Adrenal gland (tissue), 12 donors: Measurements from ENCODE around the gene MILR1. TPM values are rescaled to one million over a fixed set of nuclear protein-coding genes. Genes with fewer than 3 reads are reported as not detected.
"Not testable (repeated sequence)": the region's sequence is repeated elsewhere in the genome, so short reads cannot be mapped to it uniquely, and the experiment has no call there.

ENCODE experiments used
- DNase-seq, 7 donors: peaks; one replicate each; pipeline ENCODE4 v3.0.0-alpha.2; 2019 to 2020
- H3K27ac ChIP-seq, 5 donors: fragments of 200-600 bp; sonication (generic) in 4 of 5; 1 replicate in 3 of 5; 2 replicates in 2 of 5; pipeline versions ENCODE4 v1.5.1 to v1.8.0; 2016 to 2020; ENCODE audit warnings: mild to moderate bottlenecking in 1 of 5
- H3K27me3 ChIP-seq: fragments of 200-600 bp; 2 replicates; pipeline ENCODE4 v1.8.0; 2021
- H3K36me3 ChIP-seq, 2 donors: fragments of 200-600 bp; replicated peaks in 1 of 2; 1 replicate in 1 of 2; 2 replicates in 1 of 2; pipeline versions ENCODE4 v1.5.1 to v1.8.0; 2018 to 2022
- H3K4me1 ChIP-seq, 2 donors: fragments of 200-600 bp; replicated peaks in 1 of 2; 1 replicate in 1 of 2; 2 replicates in 1 of 2; pipeline versions ENCODE4 v1.5.1 to v1.8.0; 2018 to 2021
- H3K4me3 ChIP-seq, 4 donors: fragments of 200-600 bp; sonication (generic) in 3 of 4; one replicate each; pipeline ENCODE4 v1.5.1; 2016 to 2018
- H3K9me3 ChIP-seq, 3 donors: fragments of 200-600 bp; sonication (generic) in 1 of 3; replicated peaks in 1 of 3; 1 replicate in 2 of 3; 2 replicates in 1 of 3; pipeline versions ENCODE4 v1.5.1 to v1.8.0; 2016 to 2021
- POLR2A ChIP-seq, 2 donors: fragments of 450-650 bp; IDR thresholded peaks; one replicate each; pipeline ENCODE4 v1.6.1; 2017; ENCODE audit warnings: antibody characterized with exemption in 2 of 2, mild to moderate bottlenecking in 2 of 2, moderate library complexity in 1 of 2
- WGBS, 4 donors: extraction: QIAGEN DNeasy Blood & Tissue Kit in 2 of 4; methylation state at CpG; one replicate each; pipeline versions ENCODE4 v1.1.5 to v1.1.7; 2013 to 2017; 5-methylcytosine and 5-hydroxymethylcytosine counted together
- intact Hi-C, 2 donors: fragments of 100-400 bp; cut with DNase I; formaldehyde crosslinking; loops; one replicate each; pipeline versions ENCODE4 v1.14.1 to v1.15.0; 2022 to 2023
- polyA plus RNA-seq, 3 donors: library from polyadenylated mRNA; stranded (reverse); fragments of 200-250 nt in 2 of 3; fragments of 350-450 nt in 1 of 3; fragmentation: Illumina TruSeq in 1 of 3; extraction: RNeasy Lipid Tissue Mini Kit (QIAGEN cat#74804) in 1 of 3; gene quantifications; one replicate each; pipeline ENCODE4 v1.2.3, GENCODE V29; 2013 to 2014
- total RNA-seq, 9 donors: library from RNA; depleted of rRNA in 4 of 9; stranded (reverse); fragments of >200 nt in 4 of 9; fragments of 120-200 nt in 1 of 9; fragmentation: NEBNext Ultra II Directional in 1 of 9; extraction: Animal tissue kit (Norgen Biotek cat#: 25700) in 1 of 9; gene quantifications; one replicate each; pipeline versions ENCODE4 v1.1.0 to v1.2.4, GENCODE V29; 2013 to 2023
- TF ChIP-seq, protein P1 (sequence below), 6 experiments: fragments of 450-650 bp in 4 of 6; fragments of 200-600 bp in 2 of 6; sonication (generic) in 1 of 6; IDR thresholded peaks; 1 replicate in 5 of 6; 2 replicates in 1 of 6; pipeline versions ENCODE4 v1.5.1 to v1.8.0; 2016 to 2021; ENCODE audit warnings: antibody characterized with exemption in 6 of 6, mild to moderate bottlenecking in 2 of 6, moderate library complexity in 1 of 6
- donor health status: healthy with polysubstance abuse.
- donor health status: Bipolar disorder and iron deficiency.
- donor health status: DM: yes; HTN: yes; CAD: no.
- donor health status: DM: no; HTN: no; CAD: no.
- donor health status: DM: no; HTN: no; CAD: no.
- donor health status: DM: yes; HTN: yes; CAD: no.

The MILR1 gene
- total and polyA plus RNA-seq, 12 donors: 2.9 to 28.0 (median 17.1) TPM

DNA sequence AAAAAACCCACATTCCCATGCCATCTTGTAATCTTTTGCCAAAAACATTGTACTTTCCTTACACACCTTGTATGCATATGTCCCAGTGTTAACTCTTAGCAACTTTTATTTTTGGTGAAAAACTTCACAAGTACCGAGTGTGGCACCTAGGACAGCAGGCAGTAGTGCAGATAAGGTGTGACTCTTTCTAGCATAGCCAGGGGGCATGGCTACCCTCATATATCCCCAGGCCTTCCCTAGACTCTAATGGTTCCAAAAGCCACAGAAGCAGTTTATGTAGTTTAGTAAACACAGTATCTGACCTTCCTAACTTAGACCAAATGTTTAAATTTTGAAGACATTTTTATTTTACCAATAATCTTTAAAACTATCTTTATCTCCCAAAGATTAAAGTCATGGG, 20.5 kb upstream of the MILR1 start:
- H3K4me1 ChIP-seq: no peaks in the 10 kb centered on the region
- 95 to 100% (median 98%) methylated on average over 1 of the region's 1 CpG for WGBS, 4 donors
- intact Hi-C loops: loop anchor here (10.0 kb wide), 1 partner anchor 56 kb away; no protein-coding TSS in a partner anchor

DNA sequence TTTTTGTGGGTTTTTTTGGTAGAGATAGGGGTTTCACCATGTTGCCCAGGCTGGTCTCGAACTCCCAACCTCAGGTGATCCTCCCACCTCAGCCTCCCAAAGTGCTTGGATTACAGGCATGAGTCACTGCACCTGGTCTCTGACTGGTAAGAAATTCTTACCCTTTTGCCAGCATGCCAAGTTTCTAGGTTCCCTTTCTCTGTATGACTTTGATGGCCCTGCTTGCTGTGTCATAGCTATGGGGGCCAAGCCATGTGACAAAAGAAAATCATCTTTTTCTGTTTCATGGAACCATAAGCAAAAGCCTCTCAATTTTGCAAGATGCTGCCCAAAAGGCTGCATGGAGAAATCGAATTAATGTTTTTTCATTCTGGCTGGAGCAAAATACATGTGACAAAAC, 18.9 kb upstream of the MILR1 start:
- H3K4me3 ChIP-seq, H3K9me3 ChIP-seq, intact Hi-C loops, DNase-seq, H3K4me1 ChIP-seq, H3K27me3 ChIP-seq, H3K36me3 ChIP-seq, H3K27ac ChIP-seq: not testable (repeated sequence)
- WGBS, 4 donors: 79 to 90% (median 85%) methylated on average over 2 of the region's 2 CpGs

More for the DNA sequence above, 20.5 kb upstream of the MILR1 start:
- Histone ChIP-seq H3K9me3 (no peaks in the 10 kb centered on the region), H3K27me3 (no peaks in the 10 kb centered on the region), H3K4me3 (no peak overlapping the region), H3K27ac (no peak overlapping the region), H3K36me3 (no peaks in the 10 kb centered on the region)
- no peak for DNase-seq
- TF ChIP-seq, protein P1, sequence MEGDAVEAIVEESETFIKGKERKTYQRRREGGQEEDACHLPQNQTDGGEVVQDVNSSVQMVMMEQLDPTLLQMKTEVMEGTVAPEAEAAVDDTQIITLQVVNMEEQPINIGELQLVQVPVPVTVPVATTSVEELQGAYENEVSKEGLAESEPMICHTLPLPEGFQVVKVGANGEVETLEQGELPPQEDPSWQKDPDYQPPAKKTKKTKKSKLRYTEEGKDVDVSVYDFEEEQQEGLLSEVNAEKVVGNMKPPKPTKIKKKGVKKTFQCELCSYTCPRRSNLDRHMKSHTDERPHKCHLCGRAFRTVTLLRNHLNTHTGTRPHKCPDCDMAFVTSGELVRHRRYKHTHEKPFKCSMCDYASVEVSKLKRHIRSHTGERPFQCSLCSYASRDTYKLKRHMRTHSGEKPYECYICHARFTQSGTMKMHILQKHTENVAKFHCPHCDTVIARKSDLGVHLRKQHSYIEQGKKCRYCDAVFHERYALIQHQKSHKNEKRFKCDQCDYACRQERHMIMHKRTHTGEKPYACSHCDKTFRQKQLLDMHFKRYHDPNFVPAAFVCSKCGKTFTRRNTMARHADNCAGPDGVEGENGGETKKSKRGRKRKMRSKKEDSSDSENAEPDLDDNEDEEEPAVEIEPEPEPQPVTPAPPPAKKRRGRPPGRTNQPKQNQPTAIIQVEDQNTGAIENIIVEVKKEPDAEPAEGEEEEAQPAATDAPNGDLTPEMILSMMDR (IDR thresholded peaks at IDR 0.05): no peak
- no peak for TF ChIP-seq POLR2A (IDR thresholded peaks at IDR 0.05)

DNA sequence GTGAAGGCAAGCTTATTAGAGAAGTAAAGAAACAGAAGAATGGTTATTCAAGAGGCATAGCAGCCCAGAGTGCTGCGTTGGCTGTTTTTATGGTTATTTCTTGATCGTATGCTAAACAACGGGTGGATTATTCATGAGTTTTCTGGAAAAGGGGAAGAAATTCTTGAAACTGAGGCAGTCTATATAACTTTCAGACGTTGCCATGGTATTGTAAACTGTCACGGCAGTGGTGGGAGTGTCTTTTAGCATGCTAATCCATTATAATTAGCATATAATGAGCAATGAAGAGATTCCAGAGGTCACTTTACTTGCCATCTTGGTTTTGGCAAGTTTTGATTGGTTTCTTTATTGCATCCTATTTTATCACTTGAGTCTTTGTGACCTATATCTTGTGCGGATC, 17.4 kb upstream of the MILR1 start:
- WGBS, 4 donors: 77 to 84% (median 82%) methylated on average over 6 of the region's 6 CpGs
- Histone ChIP-seq H3K9me3 (no peaks in the 10 kb centered on the region), H3K27ac (no peak overlapping the region), H3K27me3 (no peaks in the 10 kb centered on the region), H3K4me3 (no peak overlapping the region), H3K36me3 (no peaks in the 10 kb centered on the region), H3K4me1 (no peaks in the 10 kb centered on the region)
- DNase-seq: no peak
- TF ChIP-seq, protein P1 (IDR thresholded peaks at IDR 0.05): no peak
- no peak for TF ChIP-seq POLR2A (IDR thresholded peaks at IDR 0.05)
- intact Hi-C loops: no loop called here

DNA sequence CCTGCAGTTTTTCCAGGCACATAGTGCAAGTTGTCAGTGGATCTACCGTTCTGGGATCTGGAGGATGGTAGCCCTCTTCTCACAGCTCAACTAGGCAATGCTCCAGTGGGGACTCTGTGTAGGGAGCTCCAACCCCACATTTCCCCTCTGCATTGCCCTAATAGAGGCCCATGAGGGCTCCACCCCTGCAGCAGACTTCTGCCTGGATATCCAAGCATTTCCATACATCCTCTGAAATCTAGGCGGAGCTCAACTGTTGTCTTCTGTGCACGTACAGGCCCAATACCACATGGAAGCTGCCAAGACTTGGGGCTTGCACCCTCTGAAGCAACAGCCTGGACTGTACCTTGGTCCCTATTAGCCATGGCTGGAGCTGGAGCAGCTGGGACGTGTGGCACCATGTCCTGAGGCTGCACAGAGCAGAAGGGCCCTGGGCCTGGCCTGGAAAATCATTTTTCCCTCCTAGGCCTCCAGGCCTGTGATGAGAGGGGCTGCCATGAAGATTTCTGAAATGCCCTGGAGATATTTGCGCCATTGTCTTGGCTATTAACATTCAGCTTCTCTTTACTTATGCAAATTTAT, 10.9 kb upstream of the MILR1 start:
- Histone ChIP-seq H3K36me3 (no peaks in the 10 kb centered on the region), H3K4me3 (no peak overlapping the region), H3K27me3 (no peaks in the 10 kb centered on the region), H3K4me1 (peaks cover 0 to 10% of the 10 kb centered on the region in 2 donors), H3K9me3 (peaks cover 0 to 7% (median 3%) of the 10 kb centered on the region in 3 donors), H3K27ac (no peak overlapping the region)
- DNase-seq: no peak
- TF ChIP-seq, protein P1 (IDR thresholded peaks at IDR 0.05): no peak
- no peak for TF ChIP-seq POLR2A (IDR thresholded peaks at IDR 0.05)
- intact Hi-C loops: no loop called here
- 85 to 100% (median 87%) methylated on average over 2 to 5 of the region's 5 CpGs for WGBS, 4 donors

DNA sequence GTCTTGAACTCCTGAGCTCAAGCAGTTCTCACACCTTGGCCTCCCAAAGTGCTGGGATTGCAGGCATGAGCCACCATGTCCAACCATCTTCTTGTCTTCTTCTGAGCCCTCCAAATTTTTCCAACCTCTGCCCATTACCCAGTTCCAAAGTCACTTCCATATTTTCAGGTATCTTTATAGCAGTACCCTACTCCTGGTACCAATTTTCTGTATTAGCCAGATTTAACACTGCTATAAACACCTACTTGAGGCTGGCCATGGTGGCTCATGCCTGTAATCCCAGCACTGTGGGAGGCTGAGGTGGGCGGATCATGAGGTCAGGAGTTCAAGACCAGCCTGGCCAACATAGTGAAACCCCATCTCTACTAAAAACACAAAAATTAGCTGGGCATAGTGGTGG, 9.4 kb upstream of the MILR1 start:
- H3K36me3 ChIP-seq, DNase-seq, H3K9me3 ChIP-seq, H3K4me3 ChIP-seq, H3K27me3 ChIP-seq, intact Hi-C loops, H3K27ac ChIP-seq: not testable (repeated sequence)
- peaks cover 0 to 10% of the 10 kb centered on the region in 2 donors for H3K4me1 ChIP-seq
- WGBS, 4 donors: 83 to 100% (median 95%) methylated on average over 1 of the region's 1 CpG
